OCI-LY1 (cell line): ENCODE results near the gene LCNL1.
A peak's percentile ranks its signal among the peaks of the same experiment; 100 is the strongest.

Experiments
- H2AFZ ChIP-seq: fragments of 200-600 bp; sonication (generic), shearing (Covaris generic); 2 replicates; pipeline ENCODE4 v1.6.0; 2014; ENCODE audit warnings: antibody characterized with exemption, mild to moderate bottlenecking, low read length
- H3F3A ChIP-seq: fragments of 200-600 bp; sonication (generic), shearing (Covaris generic); 2 replicates; pipeline ENCODE4 v1.6.0; 2014; ENCODE audit warnings: mild to moderate bottlenecking, antibody characterized with exemption, low read length, moderate library complexity; ENCODE audit not compliant: insufficient read depth
- H3K27ac ChIP-seq: fragments of 200-600 bp; sonication (generic); 2 replicates; pipeline ENCODE4 v1.5.1; 2014; ENCODE audit warnings: low read length, mixed run types, mild to moderate bottlenecking, low read depth; ENCODE audit not compliant: poor library complexity, severe bottlenecking
- H3K27me3 ChIP-seq: fragments of 200-600 bp; sonication (generic); 2 replicates; pipeline ENCODE4 v1.6.0; 2014; ENCODE audit warnings: antibody characterized with exemption, mild to moderate bottlenecking, low read length, moderate library complexity; ENCODE audit not compliant: insufficient read depth
- H3K36me3 ChIP-seq: fragments of 200-600 bp; sonication (generic); 2 replicates; pipeline ENCODE4 v1.6.1; 2014; ENCODE audit warnings: mild to moderate bottlenecking, antibody characterized with exemption, low read length, moderate library complexity, mixed read lengths; ENCODE audit not compliant: insufficient read depth
- H3K4me1 ChIP-seq: fragments of 200-600 bp; sonication (generic); 2 replicates; pipeline ENCODE4 v1.5.1; 2014; ENCODE audit warnings: mild to moderate bottlenecking, low read length, moderate library complexity; ENCODE audit not compliant: insufficient read depth, severe bottlenecking
- H3K4me2 ChIP-seq: fragments of 200-600 bp; sonication (generic), shearing (Covaris generic); 2 replicates; pipeline ENCODE4 v1.6.1; 2014; ENCODE audit warnings: low read length
- H3K4me3 ChIP-seq: fragments of 200-600 bp; sonication (generic); 2 replicates; pipeline ENCODE4 v1.5.1; 2014; ENCODE audit warnings: low read length, low read depth, mild to moderate bottlenecking, mixed read lengths; ENCODE audit not compliant: poor library complexity, severe bottlenecking
- H3K79me2 ChIP-seq: fragments of 200-600 bp; shearing (Covaris generic); 2 replicates; pipeline ENCODE4 v1.6.1; 2016; ENCODE audit warnings: mixed run types, low read length, mixed read lengths; ENCODE audit not compliant: insufficient read depth
- H3K9ac ChIP-seq: fragments of 200-600 bp; sonication (generic), shearing (Covaris generic); 2 replicates; pipeline ENCODE4 v1.6.1; 2014; ENCODE audit warnings: mild to moderate bottlenecking, low read length, mixed read lengths
- H3K9me2 ChIP-seq: fragments of 200-600 bp; sonication (generic), shearing (Covaris generic); 2 replicates; pipeline ENCODE4 v1.6.1; 2014; ENCODE audit warnings: low read depth, mild to moderate bottlenecking, low read length, mixed read lengths
- H3K9me3 ChIP-seq: fragments of 200-600 bp; shearing (Covaris generic); 2 replicates; pipeline ENCODE4 v1.6.1; 2014; ENCODE audit warnings: low read length, mixed read lengths
- H4K20me1 ChIP-seq: fragments of 200-600 bp; sonication (generic), shearing (Covaris generic); 2 replicates; pipeline ENCODE4 v1.6.0; 2016; ENCODE audit warnings: mild to moderate bottlenecking, low read length; ENCODE audit not compliant: insufficient read depth
- EZH2 ChIP-seq: fragments of 200-600 bp; sonication (generic), shearing (Covaris generic); IDR thresholded peaks from 2 replicates; pipeline ENCODE4 v1.8.0; 2017; ENCODE audit warnings: borderline replicate concordance, mixed run types, mild to moderate bottlenecking, antibody characterized with exemption, low read length, moderate library complexity, mixed read lengths
- TF ChIP-seq, protein P1 (sequence below): fragments of 200-600 bp; sonication (generic), shearing (Covaris generic); IDR thresholded peaks from 2 replicates; pipeline ENCODE4 v1.5.1; 2017; ENCODE audit warnings: mild to moderate bottlenecking, antibody characterized with exemption, low read length, moderate library complexity, mixed read lengths

LCNL1 gene

DNA sequence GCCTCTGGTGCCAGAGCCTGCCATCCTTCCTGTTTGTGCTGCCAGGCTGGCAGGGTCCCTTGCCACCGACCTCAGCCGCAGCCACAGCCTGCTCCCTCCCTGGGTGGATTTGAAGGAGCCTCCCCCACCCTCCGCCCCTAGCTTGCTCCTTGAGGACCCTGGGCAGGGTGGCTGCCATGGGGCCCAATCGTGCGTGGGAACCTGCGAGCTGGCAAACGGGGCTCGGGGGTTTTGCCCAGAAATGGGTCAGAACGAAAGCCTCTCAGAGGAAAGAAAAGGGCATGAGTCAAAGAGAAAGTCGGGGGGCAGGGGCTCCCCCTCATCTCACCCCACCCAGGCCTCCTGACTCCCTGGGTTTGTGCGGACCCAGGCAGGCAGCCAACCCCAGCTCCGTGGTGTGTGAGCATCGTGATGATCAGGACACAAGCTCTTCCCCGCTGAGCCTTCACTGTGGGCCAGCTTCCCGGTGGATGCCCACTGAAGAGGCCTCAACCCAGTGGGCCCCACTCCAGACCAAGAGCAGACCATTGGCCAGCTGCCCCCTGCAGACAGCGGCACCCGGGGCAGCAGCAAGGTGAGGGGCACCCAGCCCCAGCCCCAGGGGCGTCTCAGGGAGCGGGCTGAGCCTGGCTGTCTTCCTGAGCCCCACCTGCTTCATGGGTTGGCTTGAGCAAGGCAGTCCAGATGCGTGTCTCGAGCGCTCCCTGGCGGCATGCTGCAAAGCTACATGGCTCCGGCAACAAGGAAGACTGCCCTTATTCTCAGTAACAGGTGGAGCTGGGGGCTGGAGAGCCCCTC is 52.1 kb downstream of the LCNL1 start:
- no peak overlapping the region for H3K27ac ChIP-seq
- no peak overlapping the region for H2AFZ ChIP-seq
- H3K4me1 ChIP-seq: no peaks in the 10 kb centered on the region
- H3K4me3 ChIP-seq: no peak overlapping the region
- H3K79me2 ChIP-seq: no peaks in the 10 kb centered on the region
- H3K9ac ChIP-seq: no peak overlapping the region
- peaks cover 13% of the 10 kb centered on the region for H3K27me3 ChIP-seq
- H4K20me1 ChIP-seq: no peaks in the 10 kb centered on the region
- no peaks in the 10 kb centered on the region for H3K9me3 ChIP-seq
- no peak overlapping the region for H3K4me2 ChIP-seq
- H3K9me2 ChIP-seq: no peaks in the 10 kb centered on the region
- TF ChIP-seq, protein P1, sequence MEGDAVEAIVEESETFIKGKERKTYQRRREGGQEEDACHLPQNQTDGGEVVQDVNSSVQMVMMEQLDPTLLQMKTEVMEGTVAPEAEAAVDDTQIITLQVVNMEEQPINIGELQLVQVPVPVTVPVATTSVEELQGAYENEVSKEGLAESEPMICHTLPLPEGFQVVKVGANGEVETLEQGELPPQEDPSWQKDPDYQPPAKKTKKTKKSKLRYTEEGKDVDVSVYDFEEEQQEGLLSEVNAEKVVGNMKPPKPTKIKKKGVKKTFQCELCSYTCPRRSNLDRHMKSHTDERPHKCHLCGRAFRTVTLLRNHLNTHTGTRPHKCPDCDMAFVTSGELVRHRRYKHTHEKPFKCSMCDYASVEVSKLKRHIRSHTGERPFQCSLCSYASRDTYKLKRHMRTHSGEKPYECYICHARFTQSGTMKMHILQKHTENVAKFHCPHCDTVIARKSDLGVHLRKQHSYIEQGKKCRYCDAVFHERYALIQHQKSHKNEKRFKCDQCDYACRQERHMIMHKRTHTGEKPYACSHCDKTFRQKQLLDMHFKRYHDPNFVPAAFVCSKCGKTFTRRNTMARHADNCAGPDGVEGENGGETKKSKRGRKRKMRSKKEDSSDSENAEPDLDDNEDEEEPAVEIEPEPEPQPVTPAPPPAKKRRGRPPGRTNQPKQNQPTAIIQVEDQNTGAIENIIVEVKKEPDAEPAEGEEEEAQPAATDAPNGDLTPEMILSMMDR: peak; percentile 88
- no peak for TF ChIP-seq EZH2
- H3F3A ChIP-seq: no peaks in the 10 kb centered on the region
- no peaks in the 10 kb centered on the region for H3K36me3 ChIP-seq
